Fibroblast of skin of scalp (primary cell): ENCODE results near the gene SNTG2.

Source experiments
- DNase-seq: peaks from one replicate; pipeline ENCODE4 v3.0.0-alpha.2; 2013

The SNTG2 gene

GRCh38 chr2:1150724-1151511 lies 200.3 kb downstream of the SNTG2 start:
- DNase-seq, result no peak

- no peak for DNase-seq
Observed at GRCh38 chr2:1152375-1152774, 201.7 kb downstream of the SNTG2 start.

- no peak for DNase-seq
Observed at GRCh38 chr2:1153920-1154319, 203.3 kb downstream of the SNTG2 start.

GRCh38 chr2:1154710-1155594 lies 204.3 kb downstream of the SNTG2 start:
- no peak for DNase-seq

GRCh38 chr2:1156059-1156458 lies 205.4 kb downstream of the SNTG2 start:
- DNase-seq, result no peak

GRCh38 chr2:1156531-1156930 lies 205.9 kb downstream of the SNTG2 start:
- no peak for DNase-seq

- no peak for DNase-seq
Observed at GRCh38 chr2:1157107-1157506, 206.5 kb downstream of the SNTG2 start.

- DNase-seq, result no peak
Observed at GRCh38 chr2:1159013-1159412, 208.4 kb downstream of the SNTG2 start.

- no peak for DNase-seq
Observed at GRCh38 chr2:1162246-1162645, 211.6 kb downstream of the SNTG2 start.

GRCh38 chr2:1162768-1163584 lies 212.3 kb downstream of the SNTG2 start:
- DNase-seq, result peak; percentile 66

GRCh38 chr2:1166976-1167375 lies 216.3 kb downstream of the SNTG2 start:
- DNase-seq, result no peak

- DNase-seq, result no peak
Observed at GRCh38 chr2:1168846-1169245, 218.2 kb downstream of the SNTG2 start.

- no peak for DNase-seq
Observed at GRCh38 chr2:1169291-1169949, 218.8 kb downstream of the SNTG2 start.

- no peak for DNase-seq
Observed at GRCh38 chr2:1170241-1170640, 219.6 kb downstream of the SNTG2 start.

GRCh38 chr2:1170711-1171110 lies 220.1 kb downstream of the SNTG2 start:
- DNase-seq, result no peak

- no peak for DNase-seq
Observed at GRCh38 chr2:1173528-1173927, 222.9 kb downstream of the SNTG2 start.

- no peak for DNase-seq
Observed at GRCh38 chr2:1181893-1182292, 231.2 kb downstream of the SNTG2 start.

GRCh38 chr2:1183300-1183699 lies 232.7 kb downstream of the SNTG2 start:
- no peak for DNase-seq

GRCh38 chr2:1186421-1186820 lies 235.8 kb downstream of the SNTG2 start:
- DNase-seq, result no peak

- DNase-seq, result no peak
Observed at GRCh38 chr2:1187189-1187588, 236.5 kb downstream of the SNTG2 start.

- no peak for DNase-seq
Observed at GRCh38 chr2:1192121-1192520, 241.5 kb downstream of the SNTG2 start.

- DNase-seq, result no peak
Observed at GRCh38 chr2:1193801-1194200, 243.2 kb downstream of the SNTG2 start.
